Esophagus muscularis mucosa (tissue), 4 donors: ENCODE measurements around the gene AGBL2. TPM values are rescaled to one million over a fixed set of nuclear protein-coding genes. Genes with fewer than 3 reads are reported as not detected.
"Not testable (repeated sequence)": the region's sequence is repeated elsewhere in the genome, so short reads cannot be mapped to it uniquely, and the experiment has no call there.

Source experiments
- DNase-seq: peaks from one replicate; pipeline ENCODE4 v3.0.0-alpha.2; 2017; ENCODE audit errors: extremely low spot score
- H3K27ac ChIP-seq, 4 donors: fragments of 200-600 bp; sonication (generic); replicated peaks in 1 of 4; 1 replicate in 3 of 4; 2 replicates in 1 of 4; pipeline ENCODE4 v1.5.1; 2016 to 2019; ENCODE audit warnings: mild to moderate bottlenecking in 1 of 4
- H3K27me3 ChIP-seq, 4 donors: fragments of 200-600 bp; sonication (generic); one replicate each; pipeline versions ENCODE4 v1.5.1 to v1.6.0; 2016 to 2019
- H3K36me3 ChIP-seq, 4 donors: fragments of 200-600 bp; sonication (generic); one replicate each; pipeline ENCODE4 v1.5.1; 2016 to 2019
- H3K4me1 ChIP-seq, 4 donors: fragments of 200-600 bp; sonication (generic); one replicate each; pipeline ENCODE4 v1.5.1; 2016 to 2019
- H3K4me3 ChIP-seq, 4 donors: fragments of 200-600 bp; sonication (generic); 1 replicate in 2 of 4; 2 replicates in 2 of 4; pipeline ENCODE4 v1.5.1; 2016 to 2019; ENCODE audit warnings: mild to moderate bottlenecking in 4 of 4, moderate library complexity in 1 of 4
- H3K9me3 ChIP-seq, 4 donors: fragments of 200-600 bp; sonication (generic); 1 replicate in 3 of 4; 2 replicates in 1 of 4; pipeline ENCODE4 v1.5.1; 2016 to 2019
- EP300 ChIP-seq: sonication (generic); formaldehyde crosslinking; IDR thresholded peaks from one replicate; pipeline ENCODE4 v1.6.1; 2017; ENCODE audit warnings: antibody characterized with exemption
- POLR2A ChIP-seq: fragments of 450-650 bp; IDR thresholded peaks from one replicate; pipeline ENCODE4 v1.6.1; 2017; ENCODE audit warnings: antibody characterized with exemption, moderate library complexity, mild to moderate bottlenecking, low read depth
- POLR2AphosphoS5 ChIP-seq, 2 donors: sonication (generic); formaldehyde crosslinking; IDR thresholded peaks; one replicate each; pipeline ENCODE4 v1.6.1; 2017; ENCODE audit warnings: antibody characterized with exemption in 2 of 2
- WGBS: methylation state at CpG from one replicate; pipeline ENCODE4 v1.1.5; 2018; 5-methylcytosine and 5-hydroxymethylcytosine counted together
- intact Hi-C: fragments of 100-400 bp; cut with DNase I; formaldehyde crosslinking; loops from one replicate; pipeline ENCODE4 v1.15.1; 2023
- total RNA-seq, 4 donors: library from RNA; depleted of rRNA; stranded (reverse); fragments of >200 nt; gene quantifications; one replicate each; pipeline versions ENCODE4 v1.1.0 to v1.2.1, GENCODE V29; 2016
- TF ChIP-seq, protein P1 (sequence below), 3 experiments: fragments of 200-600 bp in 2 of 3; fragments of 450-650 bp in 1 of 3; sonication (generic) in 2 of 3; IDR thresholded peaks; one replicate each; pipeline ENCODE4 v1.5.1; 2017 to 2019; ENCODE audit warnings: antibody characterized with exemption in 3 of 3, mild to moderate bottlenecking in 2 of 3, moderate library complexity in 1 of 3

AGBL2 gene
- total RNA-seq, 4 donors from 2014 or later: 0.42 to 1.8 TPM; not detected in 2

DNA sequence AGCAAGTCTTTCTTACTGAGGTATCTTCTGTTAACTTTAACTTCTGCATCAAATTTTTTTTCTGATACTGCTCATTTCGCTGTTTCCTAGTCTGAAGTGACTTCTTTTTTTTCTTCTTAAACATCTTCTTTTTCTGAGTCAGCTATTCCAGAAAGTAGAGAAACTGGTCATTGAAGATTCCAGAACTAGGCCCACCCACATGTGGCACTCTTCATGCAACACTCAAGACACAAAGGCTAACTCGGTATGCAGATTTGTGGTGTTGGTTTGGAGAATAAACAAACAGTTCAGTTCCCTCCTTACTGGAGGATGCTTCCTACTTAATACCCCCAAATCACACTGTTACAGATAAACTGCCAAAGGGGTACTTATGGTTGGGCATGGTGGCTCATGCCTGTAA is 47.6 kb downstream of the AGBL2 start:
- TF ChIP-seq POLR2A (no peak), POLR2AphosphoS5 (IDR thresholded peaks at IDR 0.05) (no peak)
- TF ChIP-seq, protein P1, sequence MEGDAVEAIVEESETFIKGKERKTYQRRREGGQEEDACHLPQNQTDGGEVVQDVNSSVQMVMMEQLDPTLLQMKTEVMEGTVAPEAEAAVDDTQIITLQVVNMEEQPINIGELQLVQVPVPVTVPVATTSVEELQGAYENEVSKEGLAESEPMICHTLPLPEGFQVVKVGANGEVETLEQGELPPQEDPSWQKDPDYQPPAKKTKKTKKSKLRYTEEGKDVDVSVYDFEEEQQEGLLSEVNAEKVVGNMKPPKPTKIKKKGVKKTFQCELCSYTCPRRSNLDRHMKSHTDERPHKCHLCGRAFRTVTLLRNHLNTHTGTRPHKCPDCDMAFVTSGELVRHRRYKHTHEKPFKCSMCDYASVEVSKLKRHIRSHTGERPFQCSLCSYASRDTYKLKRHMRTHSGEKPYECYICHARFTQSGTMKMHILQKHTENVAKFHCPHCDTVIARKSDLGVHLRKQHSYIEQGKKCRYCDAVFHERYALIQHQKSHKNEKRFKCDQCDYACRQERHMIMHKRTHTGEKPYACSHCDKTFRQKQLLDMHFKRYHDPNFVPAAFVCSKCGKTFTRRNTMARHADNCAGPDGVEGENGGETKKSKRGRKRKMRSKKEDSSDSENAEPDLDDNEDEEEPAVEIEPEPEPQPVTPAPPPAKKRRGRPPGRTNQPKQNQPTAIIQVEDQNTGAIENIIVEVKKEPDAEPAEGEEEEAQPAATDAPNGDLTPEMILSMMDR (IDR thresholded peaks at IDR 0.05): no peak
- DNase-seq: no peak
- Histone ChIP-seq H3K27me3 (no peaks in the 10 kb centered on the region), H3K9me3 (no peaks in the 10 kb centered on the region), H3K4me1 (no peaks in the 10 kb centered on the region), H3K36me3 (no peaks in the 10 kb centered on the region), H3K27ac (no peak overlapping the region), H3K4me3 (no peak overlapping the region)
- 69% methylated on average over 2 of the region's 2 CpGs for WGBS
- intact Hi-C loops: no loop called here

DNA sequence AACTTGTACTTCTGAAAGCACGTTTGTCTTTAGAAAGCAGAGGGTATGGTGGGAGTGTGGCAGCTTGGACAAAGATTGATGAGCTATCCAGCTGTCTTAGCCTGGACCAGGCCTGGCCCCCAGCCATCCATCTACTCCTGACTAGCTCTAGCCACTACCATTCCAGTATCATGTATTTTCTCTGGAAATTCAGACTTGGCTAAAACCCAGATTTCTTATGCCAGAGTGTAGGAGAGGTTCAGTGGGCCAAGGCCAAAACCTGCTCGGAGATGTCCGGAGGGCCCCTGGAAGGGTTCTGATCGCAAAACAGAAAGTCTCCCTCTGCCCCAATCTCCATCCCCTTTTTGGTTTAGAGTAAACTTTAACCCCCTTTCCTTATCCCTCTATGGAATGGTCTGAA is 48.0 kb downstream of the AGBL2 start:
- DNase-seq: no peak
- Histone ChIP-seq H3K27ac (no peak overlapping the region), H3K4me1 (no peaks in the 10 kb centered on the region), H3K4me3 (no peak overlapping the region), H3K9me3 (no peaks in the 10 kb centered on the region), H3K27me3 (no peaks in the 10 kb centered on the region), H3K36me3 (no peaks in the 10 kb centered on the region)
- TF ChIP-seq EP300 (no peak), POLR2A (no peak)
- intact Hi-C loops: no loop called here
- WGBS: 83% methylated on average over 4 of the region's 4 CpGs

DNA sequence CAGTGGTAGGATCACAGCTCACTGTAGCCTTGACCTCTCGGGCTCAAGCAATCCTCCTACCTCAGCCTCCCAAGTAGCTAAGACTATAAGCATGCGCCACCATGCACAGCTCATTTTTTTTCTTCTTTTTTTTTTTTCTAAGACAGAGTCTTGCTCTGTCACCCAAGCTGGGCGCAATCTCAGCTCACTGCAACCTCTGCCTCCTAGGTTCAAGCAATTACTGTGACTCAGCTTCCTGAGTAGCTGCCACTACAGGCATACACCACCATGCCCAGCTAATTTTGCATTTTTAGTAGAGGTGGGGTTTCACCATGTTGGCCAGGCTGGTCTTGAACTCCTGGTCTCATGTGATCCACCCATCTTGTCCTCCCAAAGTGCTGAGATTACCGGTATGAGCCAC is 50.2 kb downstream of the AGBL2 start:
- H3K4me3 ChIP-seq, H3K27ac ChIP-seq, H3K4me1 ChIP-seq, DNase-seq, H3K27me3 ChIP-seq, H3K36me3 ChIP-seq, intact Hi-C loops, H3K9me3 ChIP-seq: not testable (repeated sequence)
- 95% methylated on average over 4 of the region's 4 CpGs for WGBS

DNA sequence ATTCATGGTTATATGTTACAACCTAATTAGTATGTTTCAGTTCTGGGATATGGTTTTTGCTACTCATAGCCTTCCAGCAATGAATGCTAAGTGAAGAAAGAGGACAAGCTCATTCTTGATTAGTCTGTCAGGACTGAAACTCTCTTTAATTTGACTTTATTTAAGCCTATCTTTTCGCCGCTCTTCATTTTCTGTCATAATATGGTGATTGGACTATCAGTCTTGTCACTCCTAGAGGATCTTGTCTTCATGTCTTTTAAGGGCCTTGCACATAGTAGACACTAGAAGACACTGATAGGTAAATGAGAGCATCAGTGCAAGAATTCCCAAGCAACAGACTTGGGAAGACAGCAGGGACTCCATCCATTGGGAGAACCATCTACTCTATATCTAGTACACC is 53.9 kb downstream of the AGBL2 start:
- Histone ChIP-seq H3K27me3 (no peaks in the 10 kb centered on the region), H3K4me1 (no peaks in the 10 kb centered on the region), H3K27ac (no peak overlapping the region), H3K4me3 (no peak overlapping the region), H3K9me3 (no peaks in the 10 kb centered on the region), H3K36me3 (no peaks in the 10 kb centered on the region)
- no peak for DNase-seq
- no peak for TF ChIP-seq POLR2A
- no peak for TF ChIP-seq EP300
- TF ChIP-seq, protein P1 (IDR thresholded peaks at IDR 0.05): no peak
- no peak for TF ChIP-seq POLR2AphosphoS5 (IDR thresholded peaks at IDR 0.05)
- WGBS: 97% methylated on average over 2 of the region's 2 CpGs
- intact Hi-C loops: no loop called here

DNA sequence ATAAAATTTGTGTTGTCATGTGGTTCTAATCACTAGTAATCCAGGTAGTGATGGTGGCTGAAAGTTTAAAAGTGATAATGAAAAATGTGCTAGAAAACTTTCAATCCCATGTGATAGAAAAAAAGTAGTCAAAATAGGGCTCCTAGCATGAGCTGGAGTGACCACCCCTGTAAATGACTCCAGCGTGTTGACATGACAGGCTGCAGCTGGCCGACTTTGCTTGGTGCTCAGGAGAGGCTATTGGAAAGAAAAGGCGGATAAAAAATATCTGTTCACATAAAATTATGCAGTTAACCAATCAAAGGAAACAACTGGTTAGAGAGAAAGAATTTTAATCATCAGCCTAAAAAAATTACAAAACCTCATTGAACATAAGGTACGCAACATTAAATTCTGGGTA is 55.9 kb downstream of the AGBL2 start:
- 54% methylated on average over 4 of the region's 4 CpGs for WGBS
- DNase-seq: no peak
- Histone ChIP-seq H3K27me3 (no peaks in the 10 kb centered on the region), H3K27ac (no peak overlapping the region), H3K4me3 (no peak overlapping the region), H3K4me1 (no peaks in the 10 kb centered on the region), H3K9me3 (no peaks in the 10 kb centered on the region), H3K36me3 (no peaks in the 10 kb centered on the region)
- intact Hi-C loops: no loop called here
- TF ChIP-seq EP300: no peak
- TF ChIP-seq POLR2AphosphoS5 (IDR thresholded peaks at IDR 0.05): no peak
- TF ChIP-seq, protein P1 (IDR thresholded peaks at IDR 0.05): no peak
- no peak for TF ChIP-seq POLR2A

DNA sequence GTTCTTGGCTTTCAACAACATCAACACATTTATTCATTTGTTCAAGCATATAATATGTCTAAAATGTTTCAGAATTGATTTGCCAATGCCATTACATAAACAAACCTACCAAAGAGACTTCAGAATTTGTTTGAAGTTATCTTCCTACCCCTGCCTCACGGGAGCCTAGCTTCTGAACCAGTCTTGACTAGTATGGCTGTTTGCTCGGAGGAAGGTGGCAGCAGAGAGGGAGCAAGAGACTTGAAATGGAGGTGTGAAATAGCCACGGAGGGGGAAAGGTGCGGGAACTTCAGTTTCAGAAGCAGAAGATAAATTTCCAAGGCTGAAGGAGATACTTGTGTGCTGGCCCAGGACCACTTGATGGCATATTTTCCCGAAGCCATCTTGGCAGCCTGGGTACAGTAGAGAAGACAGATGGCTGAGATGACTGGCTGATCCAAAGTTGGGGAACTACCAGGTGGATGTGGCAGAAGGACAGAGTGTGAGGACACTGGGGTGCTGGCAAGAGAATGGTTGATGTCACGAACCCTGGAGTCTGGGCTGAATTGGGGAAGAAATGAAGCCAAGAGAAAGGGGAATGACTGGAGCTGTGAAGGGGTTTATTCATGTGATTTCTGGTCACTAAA is 58.8 kb downstream of the AGBL2 start:
- no peaks in the 10 kb centered on the region for H3K27me3 ChIP-seq
- no peaks in the 10 kb centered on the region for H3K4me1 ChIP-seq
- no peak for TF ChIP-seq EP300
- TF ChIP-seq POLR2AphosphoS5 (IDR thresholded peaks at IDR 0.05): no peak
- no peak for TF ChIP-seq POLR2A
- TF ChIP-seq, protein P1 (IDR thresholded peaks at IDR 0.05): no peak
- no peaks in the 10 kb centered on the region for H3K36me3 ChIP-seq
- no peak for DNase-seq
- no peak overlapping the region for H3K27ac ChIP-seq
- intact Hi-C loops: no loop called here
- no peak overlapping the region for H3K4me3 ChIP-seq
- no peaks in the 10 kb centered on the region for H3K9me3 ChIP-seq
- WGBS: 79% methylated on average over 6 of the region's 6 CpGs
